HFFc6 (cell line): Measurements from ENCODE around the gene CDH13. TPM values are rescaled to one million over a fixed set of nuclear protein-coding genes. Genes with fewer than 3 reads are reported as not detected.

Experiments used
- DNase-seq: peaks from one replicate; pipeline ENCODE4 v3.0.0-alpha.2; 2018
- H3K27ac Mint-ChIP-seq: 2 replicates; pipeline ENCODE4 v1.8.0; 2020; ENCODE audit warnings: mild to moderate bottlenecking, mixed read lengths
- H3K27me3 Mint-ChIP-seq: 2 replicates; pipeline ENCODE4 v1.8.0; 2021; ENCODE audit warnings: mild to moderate bottlenecking, moderate library complexity, mixed read lengths; ENCODE audit not compliant: insufficient read depth
- H3K36me3 Mint-ChIP-seq: 2 replicates; pipeline ENCODE4 v1.8.0; 2021; ENCODE audit warnings: low read depth, mixed read lengths
- H3K4me1 Mint-ChIP-seq: 2 replicates; pipeline ENCODE4 v1.8.0; 2020; ENCODE audit warnings: low read depth, mixed read lengths
- H3K4me3 Mint-ChIP-seq: 2 replicates; pipeline ENCODE4 v1.8.0; 2020; ENCODE audit warnings: mild to moderate bottlenecking, moderate library complexity, mixed read lengths
- H3K9me3 Mint-ChIP-seq: 2 replicates; pipeline ENCODE4 v1.8.0; 2020; ENCODE audit warnings: mild to moderate bottlenecking, mixed read lengths
- total RNA-seq, 6 experiments: library from RNA; stranded (reverse); fragmentation: NEBNext Ultra II Directional; extraction: Animal tissue kit (Norgen Biotek cat#: 25700); gene quantifications; 2 replicates in 1 of 6; 3 replicates in 5 of 6; pipeline ENCODE4 v1.2.3, GENCODE V29; 2021
- TF ChIP-seq, protein P1 (sequence below): fragments of 200-600 bp; sonication (generic); IDR thresholded peaks from 2 replicates; pipeline ENCODE4 v1.5.0; 2021; ENCODE audit warnings: antibody characterized with exemption, mild to moderate bottlenecking

The CDH13 gene
- total RNA-seq, 6 experiments from 2014 or later, result 3.6 to 14.7 (median 4.7) TPM

- peaks cover 5% of the 10 kb centered on the region; the same call in 1 of the 2 replicates for H3K36me3 Mint-ChIP-seq
- no peaks in the 10 kb centered on the region for H3K27me3 Mint-ChIP-seq
- no peak for DNase-seq
- H3K4me1 Mint-ChIP-seq, result no peaks in the 10 kb centered on the region
- no peak overlapping the region for H3K4me3 Mint-ChIP-seq
- no peak overlapping the region for H3K27ac Mint-ChIP-seq
- peaks cover 22% of the 10 kb centered on the region for H3K9me3 Mint-ChIP-seq
- TF ChIP-seq, protein P1, sequence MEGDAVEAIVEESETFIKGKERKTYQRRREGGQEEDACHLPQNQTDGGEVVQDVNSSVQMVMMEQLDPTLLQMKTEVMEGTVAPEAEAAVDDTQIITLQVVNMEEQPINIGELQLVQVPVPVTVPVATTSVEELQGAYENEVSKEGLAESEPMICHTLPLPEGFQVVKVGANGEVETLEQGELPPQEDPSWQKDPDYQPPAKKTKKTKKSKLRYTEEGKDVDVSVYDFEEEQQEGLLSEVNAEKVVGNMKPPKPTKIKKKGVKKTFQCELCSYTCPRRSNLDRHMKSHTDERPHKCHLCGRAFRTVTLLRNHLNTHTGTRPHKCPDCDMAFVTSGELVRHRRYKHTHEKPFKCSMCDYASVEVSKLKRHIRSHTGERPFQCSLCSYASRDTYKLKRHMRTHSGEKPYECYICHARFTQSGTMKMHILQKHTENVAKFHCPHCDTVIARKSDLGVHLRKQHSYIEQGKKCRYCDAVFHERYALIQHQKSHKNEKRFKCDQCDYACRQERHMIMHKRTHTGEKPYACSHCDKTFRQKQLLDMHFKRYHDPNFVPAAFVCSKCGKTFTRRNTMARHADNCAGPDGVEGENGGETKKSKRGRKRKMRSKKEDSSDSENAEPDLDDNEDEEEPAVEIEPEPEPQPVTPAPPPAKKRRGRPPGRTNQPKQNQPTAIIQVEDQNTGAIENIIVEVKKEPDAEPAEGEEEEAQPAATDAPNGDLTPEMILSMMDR, result no peak
Observed at GRCh38 chr16:83253521-83253920, 626.8 kb downstream of the CDH13 start.

- Mint-ChIP-seq H3K27ac (no peak overlapping the region), H3K4me3 (no peak overlapping the region), H3K27me3 (no peaks in the 10 kb centered on the region; the same call in 1 of the 2 replicates), H3K36me3 (peaks cover 5% of the 10 kb centered on the region; the same call in 1 of the 2 replicates), H3K4me1 (no peaks in the 10 kb centered on the region), H3K9me3 (peaks cover 19% of the 10 kb centered on the region)
- DNase-seq, result no peak
- TF ChIP-seq, protein P1, result no peak
Observed at GRCh38 chr16:83258366-83258928, 631.7 kb downstream of the CDH13 start.

- peaks cover 2% of the 10 kb centered on the region; the same call in 1 of the 2 replicates for H3K27me3 Mint-ChIP-seq
- no peak overlapping the region for H3K27ac Mint-ChIP-seq
- peaks cover 10% of the 10 kb centered on the region; the same call in 1 of the 2 replicates for H3K9me3 Mint-ChIP-seq
- H3K36me3 Mint-ChIP-seq, result no peaks in the 10 kb centered on the region
- TF ChIP-seq, protein P1, result no peak
- no peak overlapping the region for H3K4me3 Mint-ChIP-seq
- no peaks in the 10 kb centered on the region for H3K4me1 Mint-ChIP-seq
- no peak for DNase-seq
Observed at GRCh38 chr16:83266848-83267553, 640.2 kb downstream of the CDH13 start.

GRCh38 chr16:83268169-83268568, 641.4 kb downstream of the CDH13 start:
- H3K27ac Mint-ChIP-seq, result no peak overlapping the region
- H3K9me3 Mint-ChIP-seq, result peaks cover 10% of the 10 kb centered on the region; the same call in 1 of the 2 replicates
- H3K27me3 Mint-ChIP-seq, result peaks cover 2% of the 10 kb centered on the region; the same call in 1 of the 2 replicates
- H3K4me3 Mint-ChIP-seq, result no peak overlapping the region
- TF ChIP-seq, protein P1, result no peak
- H3K4me1 Mint-ChIP-seq, result no peaks in the 10 kb centered on the region
- H3K36me3 Mint-ChIP-seq, result no peaks in the 10 kb centered on the region
- DNase-seq, result no peak

- Mint-ChIP-seq H3K27me3 (no peaks in the 10 kb centered on the region), H3K36me3 (no peaks in the 10 kb centered on the region), H3K27ac (no peak overlapping the region), H3K9me3 (peaks cover 10% of the 10 kb centered on the region; the same call in 1 of the 2 replicates), H3K4me3 (no peak overlapping the region), H3K4me1 (no peaks in the 10 kb centered on the region)
- TF ChIP-seq, protein P1, result no peak
- DNase-seq, result no peak
Observed at GRCh38 chr16:83269048-83269447, 642.3 kb downstream of the CDH13 start.
